Cardiac atrium fibroblast (primary cell): ENCODE measurements around the gene TMEM132C. TPM values are rescaled to one million over a fixed set of nuclear protein-coding genes. Genes with fewer than 3 reads are reported as not detected.

Source experiments
- total RNA-seq: library from RNA; depleted of rRNA; stranded (reverse); fragments of >200 nt; gene quantifications from 2 replicates; pipeline ENCODE4 v1.2.3, GENCODE V29; 2015

The TMEM132C gene
- total RNA-seq: 6.0 and 8.7 TPM in 2 replicates

GRCh38 chr12:128267131-128267622, at the start of gene TMEM132C:
Gene TMEM132C (plus strand): TSS chr12:128267170. CDS start chr12:128267403, 233 bp downstream.

